T47D (cell line): ENCODE results near the gene DAPK3.
A peak's percentile ranks its signal among the peaks of the same experiment; 100 is the strongest.
"Not testable (repeated sequence)": the region's sequence is repeated elsewhere in the genome, so short reads cannot be mapped to it uniquely, and the experiment has no call there.

ENCODE experiments used
- DNase-seq, 2 experiments: peaks; one replicate each; pipeline versions ENCODE4 v3.0.0 to v3.0.0-alpha.2; 2011 to 2012; ENCODE audit warnings: low read depth in 1 of 2, low spot score in 1 of 2
- JUND ChIP-seq: IDR thresholded peaks from 2 replicates; pipeline ENCODE4 v1.6.1; 2012; ENCODE audit warnings: low read depth
- in situ Hi-C: cut with HindIII; loops from 2 replicates; pipeline ENCODE4 v1.10.0; 2016; ENCODE audit warnings: low sequenced_read_pairs, low pct_unique_long_range_greater_than_20kb

Gene DAPK3

GRCh38 chr19:3949997-3950859 lies 20.7 kb downstream of the DAPK3 start:
- no peak for DNase-seq
- TF ChIP-seq JUND, result no peak
- in situ Hi-C loops, result no loop called here

GRCh38 chr19:3949294-3949693 lies 21.6 kb downstream of the DAPK3 start:
- in situ Hi-C loops, result no loop called here
- TF ChIP-seq JUND, result no peak
- no peak for DNase-seq

GRCh38 chr19:3947316-3947933 lies 23.5 kb downstream of the DAPK3 start:
- in situ Hi-C loops, DNase-seq: not testable (repeated sequence)

GRCh38 chr19:3945838-3946237 lies 25.1 kb downstream of the DAPK3 start:
- no peak for DNase-seq
- in situ Hi-C loops, result no loop called here
- TF ChIP-seq JUND, result no peak

GRCh38 chr19:3944018-3944721 lies 26.7 kb downstream of the DAPK3 start:
- TF ChIP-seq JUND, result no peak
- in situ Hi-C loops, result no loop called here
- no peak for DNase-seq

- DNase-seq, result no peak
- in situ Hi-C loops, result no loop called here
- TF ChIP-seq JUND, result no peak
These were observed 28.0 kb downstream of the DAPK3 start for GRCh38 chr19:3942790-3943409.

GRCh38 chr19:3938300-3938950 lies 32.5 kb downstream of the DAPK3 start:
- DNase-seq, in situ Hi-C loops: not testable (repeated sequence)

GRCh38 chr19:3936506-3937442 lies 34.1 kb downstream of the DAPK3 start:
- no peak for TF ChIP-seq JUND
- in situ Hi-C loops, result no loop called here
- DNase-seq, result no peak

- TF ChIP-seq JUND, result no peak
These were observed 37.7 kb downstream of the DAPK3 start, which contains the start of gene NMRK2 for GRCh38 chr19:3932931-3933810. TSS of gene NMRK2 (plus strand) at chr19:3933069. CDS start at chr19:3933672, 603 bp downstream.

GRCh38 chr19:3931041-3931440 lies 39.9 kb downstream of the DAPK3 start:
- DNase-seq, result peak in 1 of 2 experiments; percentile 23
- no peak for TF ChIP-seq JUND
- in situ Hi-C loops, result no loop called here

More at GRCh38 chr19:3932931-3933810, 37.7 kb downstream of the DAPK3 start, which contains the start of gene NMRK2:
- no peak for DNase-seq
- in situ Hi-C loops, result no loop called here
